Measurements from ENCODE around the gene C1orf74.
"Not testable (repeated sequence)": the region's sequence is repeated elsewhere in the genome, so short reads cannot be mapped to it uniquely, and the experiment has no call there.

C1orf74 gene

DNA sequence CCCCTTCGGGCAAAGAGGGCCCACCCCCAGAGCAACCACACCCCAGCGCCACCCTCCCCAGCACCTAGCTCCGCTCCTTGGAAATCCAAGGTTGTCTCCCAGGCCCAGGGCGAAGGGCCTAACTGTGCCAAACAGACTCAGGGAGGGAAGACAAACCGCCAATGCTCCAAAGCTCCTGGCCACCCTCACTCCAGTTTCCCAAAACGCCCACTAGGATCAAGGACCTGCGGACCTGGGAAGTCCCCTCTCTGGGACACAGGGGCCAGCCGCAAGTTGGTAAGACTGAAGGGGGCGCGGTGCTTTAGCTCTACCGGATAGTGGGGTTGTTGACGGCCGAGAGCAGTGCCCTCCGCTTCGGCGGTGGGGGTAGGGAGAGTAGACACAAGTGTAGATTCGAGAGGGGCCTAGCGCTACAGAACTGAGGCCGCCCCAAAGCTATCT is 21.0 kb upstream of the C1orf74 start:
- no peak for DNase-seq

DNA sequence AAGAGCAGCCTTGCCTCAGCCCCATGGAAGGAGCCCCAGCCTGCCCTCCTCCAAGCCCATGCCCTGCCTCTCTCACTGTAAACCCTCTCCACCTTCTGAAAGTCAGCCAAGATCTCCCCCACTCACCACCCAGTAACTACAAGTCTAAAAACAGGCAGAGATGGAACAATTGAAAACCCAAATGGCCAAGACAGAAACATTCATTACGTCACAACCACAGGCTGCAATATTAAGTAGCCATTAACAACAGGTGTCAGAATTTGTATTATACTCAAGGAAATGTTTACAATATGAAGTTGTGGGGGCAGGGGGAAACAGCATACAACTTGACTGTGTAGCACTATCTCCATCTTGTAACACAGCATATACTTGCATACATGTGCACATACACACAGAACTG is 19.2 kb upstream of the C1orf74 start:
- no peak for DNase-seq

DNA sequence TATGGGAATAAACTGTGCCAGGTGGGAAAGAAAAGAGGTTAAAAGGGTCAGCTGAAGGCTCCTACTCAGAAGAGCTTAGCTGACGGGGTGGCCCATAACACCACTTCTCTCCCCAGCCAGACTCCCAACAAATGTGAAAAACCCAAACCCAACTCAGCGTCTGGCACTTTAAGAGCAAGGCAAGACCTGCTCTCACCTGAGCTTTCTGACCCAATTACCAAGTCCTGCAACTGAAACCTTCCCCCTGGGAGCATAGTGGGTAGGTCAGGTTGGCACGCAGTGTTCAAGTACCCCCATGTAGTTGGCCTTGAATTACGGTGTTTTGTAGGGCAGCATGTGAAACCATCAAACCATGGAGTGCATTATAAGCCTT is 18.4 kb upstream of the C1orf74 start:
- no peak for DNase-seq

DNA sequence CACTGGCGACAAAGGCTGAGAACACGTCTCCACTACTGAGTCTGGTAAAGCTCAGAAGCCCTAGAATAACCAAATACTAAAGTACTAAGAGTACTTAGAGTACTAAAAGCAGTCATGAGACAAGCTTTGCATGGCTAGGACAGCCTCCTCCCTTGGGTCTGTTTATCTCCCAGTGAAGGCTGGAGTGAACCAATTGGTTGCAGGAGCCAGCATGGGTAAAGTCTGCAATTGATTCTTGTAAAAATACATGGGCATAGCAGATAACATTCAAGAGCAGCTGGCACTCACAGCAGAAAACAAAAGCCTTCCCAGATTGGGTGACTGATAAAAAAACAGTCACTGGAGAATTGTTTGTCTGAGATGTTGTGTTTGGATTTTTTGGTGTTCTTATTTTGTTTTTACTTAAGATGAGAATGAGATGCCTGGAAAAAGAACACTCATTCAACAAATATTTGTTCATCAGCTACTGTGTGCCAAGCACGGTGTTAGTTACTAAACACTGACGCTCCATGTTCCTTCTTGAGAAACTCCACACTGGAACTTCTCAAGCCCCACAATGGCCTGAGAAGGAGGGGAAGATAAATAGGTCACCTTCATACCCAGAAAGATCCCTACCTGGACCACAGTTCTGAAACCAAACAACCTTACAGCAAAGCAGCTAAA is 17.9 kb upstream of the C1orf74 start:
- no peak for DNase-seq

DNA sequence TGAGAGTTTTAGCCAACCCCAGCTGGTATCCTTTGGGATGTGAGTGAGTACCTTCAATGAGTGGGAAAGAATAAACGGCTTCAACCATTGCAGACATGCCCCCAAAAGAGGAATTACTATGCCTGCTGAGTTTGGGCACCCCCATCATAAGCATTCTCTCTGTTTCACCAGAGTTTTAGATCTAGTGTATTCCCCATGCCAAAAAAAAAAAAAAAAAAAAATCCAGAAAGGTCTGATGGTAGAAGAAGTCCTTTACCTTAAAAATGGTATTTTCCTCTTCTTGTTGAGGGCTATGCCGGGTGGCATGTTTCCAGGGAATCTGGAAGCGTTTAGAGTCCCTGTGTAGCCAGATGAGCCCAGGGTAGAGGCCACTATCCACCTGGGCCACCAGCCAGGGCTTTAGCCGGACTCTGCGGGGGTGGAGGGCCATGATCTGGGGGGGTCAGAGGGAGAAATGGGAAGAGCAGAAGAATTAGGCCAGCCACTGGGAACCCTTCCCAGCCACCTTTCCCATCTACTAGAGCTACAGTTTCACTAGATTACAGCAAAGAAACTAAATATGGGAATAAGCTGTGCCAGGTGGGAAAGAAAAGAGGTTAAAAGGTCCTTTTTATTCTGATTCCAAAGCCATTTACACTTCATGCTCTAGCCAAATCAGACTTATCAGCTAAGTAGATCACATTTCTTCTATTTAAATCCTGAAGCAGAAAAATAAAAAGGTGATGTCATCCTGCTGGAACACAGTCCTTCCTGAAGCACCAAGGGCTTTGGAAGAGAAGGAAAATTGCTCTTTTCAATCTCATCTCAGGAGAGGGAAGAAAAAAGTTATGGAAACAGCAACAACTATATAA is 16.9 kb upstream of the C1orf74 start:
- no peak for DNase-seq

DNA sequence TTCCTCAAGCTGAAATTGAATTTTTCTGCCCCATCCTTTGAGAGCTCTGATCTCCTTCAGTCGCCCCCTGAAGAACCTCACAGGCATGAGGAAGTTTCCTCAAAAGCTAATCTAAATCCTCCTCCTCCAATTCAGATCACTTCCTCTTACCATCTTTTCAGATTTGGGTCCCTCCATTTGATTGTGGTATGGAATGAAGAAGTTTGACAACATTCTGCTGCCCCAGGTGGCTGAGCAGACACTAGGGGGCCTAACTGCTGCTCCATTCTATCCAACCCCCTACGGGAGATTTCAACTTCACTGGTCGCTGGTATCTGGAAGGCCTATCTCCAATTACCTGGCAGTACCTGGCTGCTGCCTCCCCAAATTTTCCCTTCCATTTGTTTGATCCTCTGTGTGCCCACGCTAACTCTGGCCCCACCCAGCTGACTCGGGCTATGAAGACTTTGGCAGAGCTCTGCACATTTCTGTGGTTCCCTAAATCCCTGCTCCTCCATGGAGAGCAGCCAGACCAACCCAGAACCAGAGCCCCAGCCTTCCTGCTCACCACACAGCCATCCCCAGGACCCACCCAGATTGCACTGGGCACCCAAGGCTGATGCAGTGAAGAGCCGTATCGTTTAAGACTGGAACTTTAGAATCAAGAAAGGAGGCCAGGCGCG is 13.8 kb upstream of the C1orf74 start:
- no peak for DNase-seq

DNA sequence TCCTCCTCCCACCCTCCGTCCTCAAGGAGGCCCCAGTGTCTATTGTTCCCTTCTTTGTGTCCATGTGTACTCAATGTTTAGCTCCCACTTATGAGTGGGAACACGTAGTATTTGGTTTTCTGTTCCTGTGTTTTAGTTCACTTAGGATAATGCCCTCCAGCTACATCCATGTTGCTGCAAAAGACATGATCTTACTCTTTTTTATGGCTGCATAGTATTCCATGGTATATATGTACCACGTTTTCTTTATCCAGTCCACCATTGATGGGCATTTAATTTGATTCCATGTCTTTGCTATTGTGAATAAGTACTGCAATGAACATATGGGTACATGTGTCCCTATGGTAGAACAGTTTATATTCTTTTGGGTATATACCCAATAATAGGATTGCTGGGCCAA is 9.4 kb upstream of the C1orf74 start:
- DNase-seq: not testable (repeated sequence)

DNA sequence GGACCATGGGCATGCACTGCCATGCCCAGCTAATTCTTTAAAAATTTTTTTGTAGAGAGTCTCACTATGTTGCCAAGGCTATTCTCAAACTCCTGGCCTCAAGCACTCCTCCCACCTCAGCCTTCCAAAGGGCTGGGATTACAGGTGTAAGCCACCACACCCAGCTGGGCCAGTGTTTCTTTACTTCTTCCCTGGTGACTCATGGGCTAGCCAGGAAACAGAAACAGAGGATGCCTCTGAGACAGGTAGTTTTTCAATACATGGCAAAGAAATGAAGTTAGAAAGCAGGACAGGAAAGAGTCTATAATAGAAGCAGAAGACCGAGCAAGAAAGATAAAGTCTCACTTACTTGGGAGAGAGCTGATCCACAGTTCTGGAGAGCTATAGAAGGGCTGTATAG is 7.6 kb upstream of the C1orf74 start:
- DNase-seq: no peak

DNA sequence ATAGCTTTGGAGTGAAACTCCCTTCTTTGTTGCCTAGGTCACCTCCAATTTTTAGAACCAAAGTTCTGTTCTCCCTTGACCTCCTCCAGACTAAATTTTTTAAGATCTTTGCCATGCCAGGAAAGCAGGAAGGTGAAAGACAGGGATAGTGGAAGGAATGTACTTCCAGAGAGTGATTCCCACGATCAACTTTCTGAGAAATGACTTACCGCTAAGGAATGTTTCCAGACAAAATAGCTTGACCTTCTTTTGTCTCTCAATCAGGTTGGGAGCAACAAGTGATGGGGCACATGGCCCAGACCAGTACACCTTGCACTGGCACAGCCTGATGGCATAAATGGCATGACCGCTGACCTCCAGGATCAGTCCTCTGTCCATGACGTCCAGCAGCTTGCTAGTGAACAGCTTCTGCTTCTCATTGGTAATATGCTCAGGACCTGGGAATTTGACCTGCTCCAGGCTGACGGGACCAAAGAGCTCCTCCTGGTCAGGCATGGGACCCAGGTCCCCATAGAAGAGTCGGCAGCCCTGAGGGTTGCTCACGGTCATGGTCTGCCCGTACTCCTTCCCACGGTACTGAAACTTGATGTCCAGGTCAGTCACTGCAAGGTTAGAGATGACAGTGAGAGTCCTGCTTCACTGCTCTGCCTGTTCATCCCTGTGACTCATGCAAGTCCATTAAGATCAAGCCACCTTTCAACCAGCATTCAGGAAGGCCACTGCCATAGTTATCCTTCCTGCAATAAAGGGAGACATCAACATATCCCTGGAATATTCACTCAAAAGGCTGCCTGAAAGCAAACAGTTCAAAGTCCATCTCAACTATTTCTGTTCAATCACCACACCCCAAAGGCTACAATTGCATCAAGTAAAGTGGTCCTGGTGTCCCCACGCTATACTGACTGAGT is 6.2 kb upstream of the C1orf74 start:
- DNase-seq: no peak

DNA sequence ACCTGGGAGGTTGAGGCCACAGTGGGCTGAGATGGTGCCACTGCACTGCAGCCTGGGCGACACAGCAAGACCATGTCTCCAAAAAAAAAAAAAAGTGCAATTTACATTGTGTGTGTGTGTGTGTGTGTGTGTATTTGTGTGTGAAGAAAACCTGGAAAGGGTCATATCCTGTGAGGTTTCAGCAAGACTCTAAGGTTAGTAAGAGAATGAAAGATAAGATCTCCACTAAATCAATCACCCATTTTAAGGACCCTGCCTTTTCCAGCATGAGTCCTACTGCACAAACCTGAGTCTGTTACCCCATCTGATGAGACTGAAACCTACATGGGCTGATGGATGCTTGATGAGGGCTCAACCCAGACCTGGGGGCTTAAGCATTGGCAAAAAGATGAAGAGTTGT is 4.9 kb upstream of the C1orf74 start:
- no peak for DNase-seq

DNA sequence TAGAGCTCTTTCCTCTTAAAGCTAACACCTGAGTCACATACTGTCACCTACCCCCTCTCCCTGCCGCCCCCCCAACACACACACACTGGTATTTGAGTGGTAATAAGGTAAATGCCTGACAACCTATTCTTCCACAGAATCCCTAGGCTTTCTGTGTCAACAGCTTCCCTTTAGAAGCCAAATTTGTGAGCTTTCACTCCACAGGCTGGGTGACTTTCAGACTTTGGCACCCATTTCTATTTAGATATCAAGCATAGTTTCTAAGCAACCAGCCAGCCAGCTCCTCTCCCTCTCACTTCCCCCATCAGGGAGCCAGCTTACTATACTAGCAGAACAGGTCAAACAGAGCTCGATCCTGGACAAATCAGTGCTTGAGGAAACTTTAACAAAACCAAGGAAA is 3.2 kb upstream of the C1orf74 start:
- no peak for DNase-seq

DNA sequence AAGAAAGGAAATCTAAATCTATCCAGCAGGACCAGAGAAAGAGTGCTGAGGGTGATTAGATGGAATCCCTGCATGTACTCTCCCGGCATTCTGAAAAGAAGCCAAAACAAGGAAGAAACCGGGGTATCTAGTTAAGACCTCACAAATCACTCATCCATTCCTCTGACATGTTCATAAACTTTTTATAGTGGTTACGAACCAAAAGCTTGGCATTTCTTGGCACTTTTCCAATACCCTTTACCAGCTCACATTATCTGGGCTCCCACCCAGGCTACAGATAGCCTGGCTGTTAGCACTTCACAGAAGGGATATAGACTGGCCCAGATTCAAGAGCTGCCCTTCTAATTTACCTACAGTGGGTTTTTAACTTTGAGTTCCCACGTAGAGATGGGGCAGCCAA is 1.8 kb upstream of the C1orf74 start:
- no peak for DNase-seq

DNA sequence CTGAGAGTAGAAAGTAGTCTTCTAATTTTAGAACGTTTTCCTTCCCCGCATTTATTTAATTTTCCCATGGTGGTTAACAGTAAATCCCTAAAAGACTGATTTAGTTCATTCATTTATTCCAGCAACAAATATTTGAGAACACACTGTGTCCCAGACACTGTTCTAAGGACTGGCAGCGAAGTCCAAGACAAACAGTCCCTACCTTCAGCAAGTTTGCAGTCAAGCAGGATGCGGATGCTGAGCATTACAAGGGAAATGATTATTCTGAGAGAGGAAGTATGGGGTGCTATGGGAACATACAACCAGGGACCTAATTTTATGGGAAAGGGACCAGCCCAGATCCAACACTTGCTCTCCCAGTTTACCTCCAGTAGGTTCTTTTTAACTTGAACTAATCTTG is 1.2 kb upstream of the C1orf74 start:
- DNase-seq: no peak

DNA sequence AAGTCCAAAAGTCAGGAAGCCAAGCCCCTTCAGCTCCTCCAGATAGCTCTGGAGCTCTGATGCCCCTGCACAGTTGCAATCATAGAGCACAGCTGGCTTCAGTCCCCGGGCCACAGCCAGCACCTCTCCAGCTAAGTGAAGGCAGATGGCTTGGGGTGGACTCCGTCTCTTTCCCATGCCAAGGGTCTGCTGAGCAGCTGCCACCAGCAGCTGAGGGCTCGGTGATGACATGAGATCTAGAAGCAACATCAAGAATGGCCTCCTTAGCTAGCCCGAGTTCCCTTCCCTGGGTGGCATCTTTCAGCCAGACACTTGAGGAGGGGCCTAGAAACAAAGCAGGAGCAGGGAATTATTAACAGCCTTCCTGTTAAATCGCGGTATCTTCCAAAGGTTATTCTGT is 973 bp downstream of the C1orf74 start:
- no peak for DNase-seq

DNA sequence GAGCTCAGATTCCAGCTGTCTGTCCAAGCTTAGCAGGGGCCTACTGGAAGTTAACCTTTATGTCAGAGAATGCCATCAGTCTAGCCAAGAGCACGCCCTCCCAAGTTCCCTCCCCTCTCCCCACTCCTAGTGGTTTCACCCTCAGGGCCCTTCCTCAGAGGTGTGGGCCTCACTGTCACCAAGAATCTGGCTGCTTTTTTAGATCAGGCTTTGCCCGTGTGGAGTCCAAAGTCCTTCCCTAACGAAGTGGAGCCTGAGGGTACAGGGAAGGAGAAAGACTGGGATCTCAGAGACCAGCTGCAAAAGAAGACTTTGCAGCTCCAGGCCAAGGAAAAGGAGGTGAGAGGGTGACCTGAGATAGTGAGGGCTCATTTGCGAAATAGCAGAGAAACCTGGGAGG is 4.1 kb downstream of the C1orf74 start:
- DNase-seq: no peak

DNA sequence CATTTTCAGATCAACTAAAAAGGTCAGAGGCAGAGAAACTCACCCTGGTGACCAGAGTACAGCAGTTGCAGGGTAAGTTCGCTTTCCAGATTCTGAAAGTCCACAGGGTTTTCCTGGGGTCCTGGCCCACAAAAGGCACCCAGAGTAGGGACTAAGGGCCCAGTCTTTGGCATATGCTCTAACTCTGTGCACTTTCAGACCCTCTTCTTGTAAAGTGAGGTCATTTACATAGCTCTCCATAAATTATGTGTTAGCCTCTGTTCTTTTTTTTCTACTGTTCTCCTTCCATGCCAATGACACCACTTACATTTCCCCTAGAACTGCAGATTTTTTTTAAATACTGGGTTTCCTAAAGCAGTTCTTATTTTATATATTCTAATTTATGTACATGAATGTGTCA is 6.3 kb downstream of the C1orf74 start:
- no peak for DNase-seq

DNA sequence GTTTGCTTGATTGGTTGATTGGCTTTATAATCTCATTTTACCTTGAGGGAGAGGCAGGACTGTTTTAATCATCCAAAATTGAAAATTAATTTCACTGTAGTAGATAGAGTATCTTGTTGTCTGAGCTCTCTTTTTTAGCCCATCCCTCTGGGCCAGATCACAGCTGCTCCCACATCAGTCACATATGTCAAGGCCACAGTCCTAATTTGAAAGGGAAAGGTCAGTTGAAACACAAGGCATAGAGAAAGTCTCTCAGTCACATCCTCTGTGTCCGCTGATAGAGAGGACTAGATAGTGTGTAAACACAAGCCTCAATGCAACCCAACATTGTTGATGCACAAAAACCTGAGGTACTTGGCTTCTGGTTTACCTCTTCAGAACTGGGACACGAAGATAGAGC is 6.8 kb downstream of the C1orf74 start:
- no peak for DNase-seq

DNA sequence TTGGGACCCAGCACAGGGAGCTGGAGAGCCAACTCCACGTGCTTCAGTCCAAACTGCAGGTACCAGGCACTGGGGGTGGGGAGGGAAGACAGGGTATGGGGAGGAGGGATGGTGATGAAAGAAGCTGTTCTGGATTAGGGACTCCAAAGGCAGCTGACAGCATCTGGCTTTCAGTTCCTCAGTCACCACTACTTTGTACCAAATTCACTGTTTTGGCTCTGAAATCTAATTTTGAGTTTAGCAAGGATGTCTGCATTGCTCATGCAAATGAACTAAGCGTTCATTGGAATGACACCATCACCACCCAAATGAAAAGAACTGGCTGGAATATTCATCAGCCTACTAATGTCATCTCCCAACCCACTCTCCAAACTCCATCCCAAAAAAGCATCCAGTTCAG is 8.7 kb downstream of the C1orf74 start:
- DNase-seq: no peak

DNA sequence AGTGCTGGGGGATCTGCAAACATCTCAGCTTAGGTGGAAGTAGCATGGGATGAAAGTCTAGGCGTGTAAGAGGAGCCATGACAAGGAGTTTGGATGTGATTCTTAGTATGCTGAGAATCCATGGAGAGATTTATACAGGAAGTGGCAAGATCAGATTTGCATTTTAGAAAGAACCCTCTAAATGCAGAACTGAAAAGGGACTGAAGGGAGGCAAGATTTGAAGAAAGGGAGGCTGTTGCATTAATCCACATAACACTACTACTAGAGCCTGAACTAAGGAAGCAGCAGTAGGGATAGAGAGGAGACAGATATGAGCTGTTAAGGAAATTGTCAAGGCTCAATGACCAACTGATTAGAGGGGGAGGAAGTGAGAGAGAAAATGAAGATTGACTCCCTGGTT is 9.8 kb downstream of the C1orf74 start:
- peak; percentile 27 to 45 (median 43) for DNase-seq

DNA sequence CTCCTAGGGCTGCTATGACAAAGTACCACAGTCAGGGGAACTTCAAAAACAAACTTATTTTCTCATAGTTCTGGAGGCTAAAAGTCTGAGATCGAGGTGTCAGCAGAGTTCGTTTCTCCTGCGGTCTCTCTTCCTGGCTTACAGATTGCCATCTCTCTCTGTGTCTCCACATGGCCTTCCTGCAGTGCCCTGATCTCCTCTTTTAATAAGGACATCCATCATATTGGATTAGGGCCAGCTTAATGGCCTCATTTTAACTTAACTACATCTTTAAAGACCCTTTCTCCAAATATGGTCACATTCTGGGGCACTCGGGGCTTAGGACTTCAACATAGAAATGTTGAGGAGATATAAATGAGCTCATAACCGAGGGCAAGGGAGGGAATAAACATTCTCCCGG is 12.2 kb downstream of the C1orf74 start:
- DNase-seq: no peak

DNA sequence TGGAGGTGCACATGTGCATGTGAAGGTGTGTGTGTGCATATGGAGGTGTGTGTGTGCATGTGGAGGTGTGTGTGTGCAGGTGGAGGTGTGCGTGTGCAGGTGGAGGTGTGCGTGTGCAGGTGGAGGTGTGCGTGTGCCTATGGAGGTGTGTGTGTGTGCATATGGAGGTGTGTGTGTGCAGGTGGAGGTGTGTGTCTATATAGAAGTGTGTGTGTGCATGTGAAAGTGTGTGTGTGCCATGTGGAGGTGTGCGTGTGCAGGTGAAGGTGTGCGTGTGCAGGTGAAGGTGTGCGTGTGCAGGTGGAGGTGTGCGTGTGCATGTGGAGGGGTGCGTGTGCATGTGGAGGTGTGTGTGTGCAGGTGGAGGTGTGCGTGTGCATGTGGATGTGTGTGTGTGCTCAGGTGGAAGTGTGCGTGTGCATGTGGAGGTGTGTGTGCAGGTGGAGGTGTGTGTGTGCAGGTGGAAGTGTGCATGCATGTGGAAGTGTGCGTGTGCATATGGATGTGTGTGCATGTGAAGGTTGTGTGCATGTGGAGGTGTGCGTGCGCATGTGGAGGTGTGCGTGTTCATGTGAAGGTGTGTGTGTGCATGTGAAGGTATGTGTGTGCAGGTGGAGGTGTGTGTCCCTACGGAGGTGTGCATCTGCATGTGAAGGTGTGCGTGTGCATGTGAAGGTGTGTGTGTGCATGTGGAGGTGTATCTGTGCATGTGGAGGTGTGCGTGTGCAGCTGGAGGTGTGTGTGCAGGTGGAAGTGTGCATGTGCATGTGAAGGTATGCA is 13.5 kb downstream of the C1orf74 start:
- no peak for DNase-seq

DNA sequence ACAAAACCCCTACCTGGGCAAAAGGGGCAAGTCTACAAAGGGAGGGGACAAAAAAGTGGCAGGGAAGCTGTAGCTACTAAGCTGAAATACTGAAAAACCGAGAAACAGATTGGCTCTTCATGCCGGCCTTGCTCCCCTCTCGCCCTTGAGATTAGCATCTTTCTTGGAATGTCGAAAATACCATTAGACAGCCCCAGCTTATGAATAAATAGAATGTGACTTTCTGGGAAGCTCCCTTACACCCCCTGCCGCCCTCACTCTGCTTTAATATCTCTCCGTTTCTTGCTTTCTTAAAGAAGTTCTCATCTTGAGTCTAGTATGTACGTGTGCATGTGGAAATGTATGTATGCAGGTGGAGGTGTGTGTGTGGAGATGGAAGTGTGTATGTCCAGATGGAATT is 14.4 kb downstream of the C1orf74 start:
- DNase-seq: peak; percentile 55 to 62 (median 59)
